Suprapubic skin (tissue), 4 donors: Measurements from ENCODE around the gene CTNNBIP1. TPM values are rescaled to one million over a fixed set of nuclear protein-coding genes. Genes with fewer than 3 reads are reported as not detected.

ENCODE experiments used
- DNase-seq, 2 donors: peaks; one replicate each; pipeline ENCODE4 v3.0.0-alpha.2; 2019; ENCODE audit warnings: low spot score in 2 of 2
- H3K27ac ChIP-seq: fragments of 200-600 bp; sonication (generic); one replicate; pipeline ENCODE4 v1.5.1; 2019
- H3K27me3 ChIP-seq: fragments of 200-600 bp; sonication (generic); one replicate; pipeline ENCODE4 v1.5.1; 2019
- H3K36me3 ChIP-seq: fragments of 200-600 bp; sonication (generic); one replicate; pipeline ENCODE4 v1.5.1; 2019
- H3K4me1 ChIP-seq: fragments of 200-600 bp; sonication (generic); one replicate; pipeline ENCODE4 v1.5.1; 2019
- H3K4me3 ChIP-seq: fragments of 200-600 bp; sonication (generic); one replicate; pipeline ENCODE4 v1.5.1; 2019; ENCODE audit warnings: mild to moderate bottlenecking
- H3K9me3 ChIP-seq: fragments of 200-600 bp; sonication (generic); one replicate; pipeline ENCODE4 v1.5.1; 2019
- CTCF ChIP-seq, 2 donors: fragments of 200-600 bp in 1 of 2; fragments of 450-650 bp in 1 of 2; sonication (generic) in 1 of 2; IDR thresholded peaks; one replicate each; pipeline ENCODE4 v1.5.1; 2016 to 2019; ENCODE audit warnings: antibody characterized with exemption in 2 of 2, mild to moderate bottlenecking in 1 of 2, moderate library complexity in 1 of 2
- EP300 ChIP-seq: sonication (generic); formaldehyde crosslinking; IDR thresholded peaks from one replicate; pipeline ENCODE4 v1.6.1; 2017; ENCODE audit warnings: antibody characterized with exemption
- POLR2A ChIP-seq, 2 donors: fragments of 450-650 bp; IDR thresholded peaks; one replicate each; pipeline ENCODE4 v1.6.1; 2017; ENCODE audit warnings: antibody characterized with exemption in 2 of 2, mild to moderate bottlenecking in 2 of 2, moderate library complexity in 2 of 2
- POLR2AphosphoS5 ChIP-seq, 3 donors: sonication (generic); formaldehyde crosslinking; IDR thresholded peaks; one replicate each; pipeline ENCODE4 v1.6.1; 2017; ENCODE audit warnings: antibody characterized with exemption in 3 of 3
- WGBS: methylation state at CpG from one replicate; pipeline ENCODE4 v1.1.5; 2018; 5-methylcytosine and 5-hydroxymethylcytosine counted together
- total RNA-seq, 4 donors: library from RNA; depleted of rRNA; stranded (reverse); fragments of >200 nt; gene quantifications; one replicate each; pipeline ENCODE4 v1.1.0, GENCODE V29; 2016

CTNNBIP1 gene
- total RNA-seq, 4 donors from 2014 or later, result 197 to 538 (median 406) TPM

- H3K9me3 ChIP-seq, result no peaks in the 10 kb centered on the region
- peak overlapping the region; percentile 71 for H3K27ac ChIP-seq
- no peak for TF ChIP-seq POLR2A (IDR thresholded peaks at IDR 0.05)
- no peak for TF ChIP-seq CTCF (IDR thresholded peaks at IDR 0.05)
- no peak for TF ChIP-seq POLR2AphosphoS5 (IDR thresholded peaks at IDR 0.05)
- TF ChIP-seq EP300, result no peak
- peaks cover 82% of the 10 kb centered on the region for H3K4me1 ChIP-seq
- H3K36me3 ChIP-seq, result peaks cover 27% of the 10 kb centered on the region
- 81% methylated on average over 3 of the region's 3 CpGs for WGBS
- H3K27me3 ChIP-seq, result no peaks in the 10 kb centered on the region
- DNase-seq, result no peak
- no peak overlapping the region for H3K4me3 ChIP-seq
Observed at GRCh38 chr1:9874412-9874811, 35.7 kb downstream of the CTNNBIP1 start.

GRCh38 chr1:9873992-9874391 lies 36.1 kb downstream of the CTNNBIP1 start:
- whole genome bisulfite sequencing, result 80% methylated on average over 5 of the region's 5 CpGs
- H3K9me3 ChIP-seq, result no peaks in the 10 kb centered on the region
- H3K27ac ChIP-seq, result peak overlapping the region; percentile 71
- no peak overlapping the region for H3K4me3 ChIP-seq
- peaks cover 30% of the 10 kb centered on the region for H3K36me3 ChIP-seq
- peaks cover 82% of the 10 kb centered on the region for H3K4me1 ChIP-seq
- H3K27me3 ChIP-seq, result no peaks in the 10 kb centered on the region
- no peak for DNase-seq
- TF ChIP-seq EP300 (no peak), POLR2AphosphoS5 (IDR thresholded peaks at IDR 0.05) (no peak), POLR2A (IDR thresholded peaks at IDR 0.05) (no peak)

GRCh38 chr1:9873385-9873784 lies 36.7 kb downstream of the CTNNBIP1 start:
- peaks cover 82% of the 10 kb centered on the region for H3K4me1 ChIP-seq
- no peak overlapping the region for H3K4me3 ChIP-seq
- 83% methylated on average over 5 of the region's 5 CpGs for WGBS
- no peaks in the 10 kb centered on the region for H3K9me3 ChIP-seq
- no peak for DNase-seq
- H3K27me3 ChIP-seq, result no peaks in the 10 kb centered on the region
- TF ChIP-seq POLR2AphosphoS5 (IDR thresholded peaks at IDR 0.05), result no peak
- no peak for TF ChIP-seq POLR2A (IDR thresholded peaks at IDR 0.05)
- TF ChIP-seq CTCF (IDR thresholded peaks at IDR 0.05), result no peak
- TF ChIP-seq EP300, result no peak
- H3K27ac ChIP-seq, result peak overlapping the region; percentile 83
- peaks cover 36% of the 10 kb centered on the region for H3K36me3 ChIP-seq

GRCh38 chr1:9872430-9873165 lies 37.5 kb downstream of the CTNNBIP1 start:
- WGBS, result 63% methylated on average over 5 of the region's 11 CpGs
- Histone ChIP-seq H3K36me3 (peaks cover 44% of the 10 kb centered on the region), H3K27me3 (no peaks in the 10 kb centered on the region), H3K9me3 (no peaks in the 10 kb centered on the region), H3K27ac (peak overlapping the region; percentile 83), H3K4me1 (peaks cover 83% of the 10 kb centered on the region), H3K4me3 (no peak overlapping the region)
- no peak for DNase-seq
- TF ChIP-seq POLR2AphosphoS5 (IDR thresholded peaks at IDR 0.05) (no peak), POLR2A (IDR thresholded peaks at IDR 0.05) (no peak), CTCF (IDR thresholded peaks at IDR 0.05) (no peak), EP300 (no peak)

GRCh38 chr1:9871707-9872425 lies 38.2 kb downstream of the CTNNBIP1 start:
- Histone ChIP-seq H3K9me3 (no peaks in the 10 kb centered on the region), H3K4me3 (no peak overlapping the region), H3K27ac (peak overlapping the region; percentile 83), H3K36me3 (peaks cover 48% of the 10 kb centered on the region), H3K4me1 (peaks cover 80% of the 10 kb centered on the region), H3K27me3 (no peaks in the 10 kb centered on the region)
- 81% methylated on average over 14 of the region's 20 CpGs for WGBS
- DNase-seq, result no peak
- TF ChIP-seq POLR2A (IDR thresholded peaks at IDR 0.05) (no peak), POLR2AphosphoS5 (IDR thresholded peaks at IDR 0.05) (no peak), CTCF (IDR thresholded peaks at IDR 0.05) (no peak), EP300 (no peak)
